ENCODE results near the gene ZNF574. TPM values are rescaled to one million over a fixed set of nuclear protein-coding genes. Genes with fewer than 3 reads are reported as not detected.

ZNF574 gene
- total RNA-seq, 4 donors from 2014 or later, result 16.0 to 22.8 (median 21.1) TPM

DNA sequence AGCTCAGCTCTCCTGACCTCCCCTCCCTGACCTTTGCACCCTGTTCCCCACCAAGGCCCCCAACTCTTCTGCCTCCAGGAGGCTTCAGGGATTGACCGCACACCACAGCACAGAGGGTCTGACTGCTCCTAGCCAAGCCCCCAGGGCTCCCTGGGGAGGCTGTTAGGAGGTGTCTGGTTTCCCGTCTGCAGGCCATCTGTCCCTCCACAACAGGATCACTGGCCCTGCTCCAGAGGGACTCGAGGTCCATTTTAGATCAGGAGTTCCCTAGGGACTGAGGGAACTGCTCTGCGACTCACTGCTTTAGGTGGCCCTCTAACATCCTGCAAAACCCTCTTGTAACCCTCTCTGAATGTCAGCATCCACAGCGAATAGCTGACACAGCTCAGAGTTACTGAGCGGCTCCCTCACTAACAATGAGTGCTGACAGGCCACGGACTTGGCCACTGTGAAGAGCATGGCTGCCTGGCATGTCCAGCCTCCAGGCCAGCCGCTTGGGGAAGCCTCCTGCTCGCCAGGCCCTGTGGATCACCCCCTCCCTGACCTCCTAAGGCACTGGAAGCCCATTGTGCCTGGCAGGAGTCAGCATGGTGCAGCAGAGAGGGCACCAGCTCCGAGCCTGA lies 23.6 kb upstream of the ZNF574 start:
- DNase-seq, result no peak
- Histone ChIP-seq H3K4me3 (replicated peaks in 1 of 3) (no peak overlapping the region), H3K36me3 (peaks cover 0 to 7% of the 10 kb centered on the region in 2 donors), H3K4me1 (no peaks in the 10 kb centered on the region), H3K27me3 (no peaks in the 10 kb centered on the region), H3K27ac (no peak overlapping the region), H3K9me3 (no peaks in the 10 kb centered on the region)
- TF ChIP-seq, protein P1, sequence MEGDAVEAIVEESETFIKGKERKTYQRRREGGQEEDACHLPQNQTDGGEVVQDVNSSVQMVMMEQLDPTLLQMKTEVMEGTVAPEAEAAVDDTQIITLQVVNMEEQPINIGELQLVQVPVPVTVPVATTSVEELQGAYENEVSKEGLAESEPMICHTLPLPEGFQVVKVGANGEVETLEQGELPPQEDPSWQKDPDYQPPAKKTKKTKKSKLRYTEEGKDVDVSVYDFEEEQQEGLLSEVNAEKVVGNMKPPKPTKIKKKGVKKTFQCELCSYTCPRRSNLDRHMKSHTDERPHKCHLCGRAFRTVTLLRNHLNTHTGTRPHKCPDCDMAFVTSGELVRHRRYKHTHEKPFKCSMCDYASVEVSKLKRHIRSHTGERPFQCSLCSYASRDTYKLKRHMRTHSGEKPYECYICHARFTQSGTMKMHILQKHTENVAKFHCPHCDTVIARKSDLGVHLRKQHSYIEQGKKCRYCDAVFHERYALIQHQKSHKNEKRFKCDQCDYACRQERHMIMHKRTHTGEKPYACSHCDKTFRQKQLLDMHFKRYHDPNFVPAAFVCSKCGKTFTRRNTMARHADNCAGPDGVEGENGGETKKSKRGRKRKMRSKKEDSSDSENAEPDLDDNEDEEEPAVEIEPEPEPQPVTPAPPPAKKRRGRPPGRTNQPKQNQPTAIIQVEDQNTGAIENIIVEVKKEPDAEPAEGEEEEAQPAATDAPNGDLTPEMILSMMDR (IDR thresholded peaks at IDR 0.05), result no peak
- no peak for TF ChIP-seq POLR2A (IDR thresholded peaks at IDR 0.05)
- 70 to 85% methylated on average over 7 to 10 of the region's 10 CpGs for WGBS, 2 donors
- intact Hi-C loops (cut with DNase I), result no loop called here

DNA sequence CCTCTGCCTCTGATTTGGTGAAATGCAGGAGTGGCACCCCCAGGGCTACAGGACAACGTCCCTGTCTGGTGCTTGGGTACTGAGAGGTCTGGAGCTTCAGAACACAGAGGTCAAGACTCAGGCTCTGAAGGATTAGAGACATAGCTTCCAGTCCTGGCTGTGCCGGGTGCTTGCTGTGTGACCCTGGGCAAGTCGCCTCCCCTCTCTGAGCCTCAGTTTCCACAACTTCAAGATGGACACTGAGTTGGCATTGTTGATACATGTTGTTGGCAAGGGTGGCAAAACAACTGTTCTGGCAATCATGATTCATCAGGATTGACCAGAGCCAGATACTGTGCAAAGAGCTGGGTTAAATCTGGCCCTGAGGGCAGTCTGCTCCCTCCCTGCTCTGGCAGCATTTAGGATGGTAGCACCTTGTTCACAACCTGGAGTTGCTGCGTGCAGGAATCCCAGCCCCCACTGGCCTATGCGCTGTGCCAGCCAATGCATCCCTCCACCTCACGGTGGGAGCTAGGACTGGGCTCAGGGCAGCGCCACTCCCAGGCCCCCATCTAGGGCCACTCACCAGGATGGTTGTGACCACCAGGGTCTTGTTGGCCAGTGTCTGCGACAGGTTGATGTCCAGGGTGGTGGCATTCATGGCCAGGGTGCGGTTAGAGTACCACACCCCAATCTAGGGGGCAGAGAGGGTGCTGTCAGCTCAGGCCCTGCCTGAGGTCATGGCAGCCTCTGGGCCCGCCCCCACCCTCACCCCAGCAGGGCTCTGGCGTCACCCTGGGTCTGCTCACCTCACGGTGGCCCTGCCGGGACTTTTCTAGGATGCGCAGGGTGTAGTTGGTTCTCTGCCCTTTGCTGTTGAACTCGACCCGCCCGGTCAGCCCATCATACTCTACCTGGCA lies 22.7 kb upstream of the ZNF574 start:
- no peak overlapping the region for H3K4me3 ChIP-seq (replicated peaks in 1 of 3)
- H3K4me1 ChIP-seq, result no peaks in the 10 kb centered on the region
- TF ChIP-seq, protein P1 (IDR thresholded peaks at IDR 0.05), result no peak
- TF ChIP-seq POLR2A (IDR thresholded peaks at IDR 0.05), result no peak
- no peak overlapping the region for H3K27ac ChIP-seq
- 88 to 91% methylated on average over 9 to 16 of the region's 17 CpGs for WGBS, 2 donors
- no peak for DNase-seq
- intact Hi-C loops (cut with DNase I), result no loop called here
- no peaks in the 10 kb centered on the region for H3K27me3 ChIP-seq
- peaks cover 0 to 7% of the 10 kb centered on the region in 2 donors for H3K36me3 ChIP-seq
- H3K9me3 ChIP-seq, result no peaks in the 10 kb centered on the region

DNA sequence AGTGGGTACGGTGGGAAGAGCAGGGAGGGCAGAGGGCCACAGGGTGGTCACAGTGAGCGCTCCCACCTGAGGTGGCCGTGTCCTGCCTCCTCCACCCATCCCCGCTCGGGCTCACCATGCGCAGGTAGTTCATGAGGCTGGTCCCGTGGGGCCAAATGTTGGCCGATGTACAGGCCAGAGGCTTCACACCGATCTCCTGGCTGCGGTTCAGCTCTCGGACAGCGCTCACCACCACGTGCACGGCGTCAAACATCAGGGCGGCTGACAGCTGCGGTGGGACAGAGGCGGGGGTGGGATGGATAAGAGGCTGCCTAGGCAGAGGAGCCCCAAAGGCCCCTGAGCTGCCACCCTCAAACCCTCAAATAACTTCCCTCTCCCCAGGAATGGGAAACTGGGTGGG lies 21.8 kb upstream of the ZNF574 start:
- H3K27me3 ChIP-seq, result no peaks in the 10 kb centered on the region
- DNase-seq, result no peak
- no peak overlapping the region for H3K4me3 ChIP-seq (replicated peaks in 1 of 3)
- no peak overlapping the region for H3K27ac ChIP-seq
- H3K36me3 ChIP-seq, result peaks cover 6 to 7% of the 10 kb centered on the region in 2 donors
- intact Hi-C loops (cut with DNase I), result no loop called here
- WGBS, 2 donors, result 85 to 91% methylated on average over 18 of the region's 18 CpGs
- H3K4me1 ChIP-seq, result no peaks in the 10 kb centered on the region
- TF ChIP-seq POLR2A (IDR thresholded peaks at IDR 0.05), result no peak
- TF ChIP-seq, protein P1 (IDR thresholded peaks at IDR 0.05), result no peak
- H3K9me3 ChIP-seq, result no peaks in the 10 kb centered on the region

DNA sequence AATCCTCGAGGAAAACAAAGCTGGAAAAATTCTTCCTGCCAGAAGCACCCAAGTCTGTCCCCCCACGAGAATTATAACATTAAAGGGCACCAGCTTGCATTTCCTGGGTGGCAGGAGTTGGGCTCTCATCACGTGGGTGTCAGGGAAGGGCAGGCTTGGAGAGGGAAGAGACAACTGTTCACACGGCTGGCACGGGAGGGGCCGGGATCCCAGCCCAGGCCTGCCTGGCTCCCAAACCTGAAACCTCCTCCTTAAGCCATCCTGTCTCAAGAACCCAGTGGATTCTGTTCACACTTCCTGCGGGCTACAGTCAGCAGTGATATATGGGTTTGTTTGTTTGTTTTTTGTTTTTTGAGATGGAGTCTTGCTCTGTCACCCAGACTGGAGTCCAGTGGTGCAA lies 18.1 kb upstream of the ZNF574 start:
- WGBS, 2 donors, result 83% methylated on average over 7 of the region's 7 CpGs
- no peak overlapping the region for H3K27ac ChIP-seq
- no peaks in the 10 kb centered on the region for H3K9me3 ChIP-seq
- TF ChIP-seq, protein P1 (IDR thresholded peaks at IDR 0.05), result no peak
- no peak for TF ChIP-seq POLR2A (IDR thresholded peaks at IDR 0.05)
- intact Hi-C loops (cut with DNase I), result no loop called here
- H3K27me3 ChIP-seq, result no peaks in the 10 kb centered on the region
- no peak overlapping the region for H3K4me3 ChIP-seq (replicated peaks in 1 of 3)
- H3K4me1 ChIP-seq, result no peaks in the 10 kb centered on the region
- H3K36me3 ChIP-seq, result peaks cover 7 to 8% of the 10 kb centered on the region in 2 donors
- no peak for DNase-seq

DNA sequence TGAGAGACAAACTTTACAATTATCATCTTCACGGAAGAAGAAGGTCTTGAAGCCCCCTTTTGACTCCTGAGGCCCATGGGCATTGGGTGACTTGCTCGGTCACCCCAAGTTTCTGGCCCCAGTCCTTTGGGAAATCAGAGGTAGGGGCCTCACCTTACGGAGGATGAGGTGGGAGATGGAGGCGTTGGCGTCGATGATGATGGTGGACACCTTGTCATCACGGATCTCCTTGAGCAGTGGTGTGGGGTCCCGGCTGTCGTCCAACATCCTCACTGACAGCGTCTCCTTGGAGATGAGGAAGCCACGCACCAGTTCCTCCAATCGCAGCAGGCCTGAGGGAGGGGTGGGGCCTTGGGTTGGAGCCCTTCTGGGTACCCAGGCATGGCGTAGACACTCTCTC lies 16.8 kb upstream of the ZNF574 start:
- WGBS, 2 donors, result 91 to 93% methylated on average over 13 of the region's 13 CpGs

More for the DNA sequence above, 16.8 kb upstream of the ZNF574 start:
- TF ChIP-seq, protein P1 (IDR thresholded peaks at IDR 0.05), result no peak
- TF ChIP-seq POLR2A (IDR thresholded peaks at IDR 0.05), result no peak
- H3K36me3 ChIP-seq, result peaks cover 7 to 8% of the 10 kb centered on the region in 2 donors
- H3K4me3 ChIP-seq (replicated peaks in 1 of 3), result no peak overlapping the region
- H3K27me3 ChIP-seq, result no peaks in the 10 kb centered on the region
- intact Hi-C loops (cut with DNase I), result no loop called here
- H3K27ac ChIP-seq, result no peak overlapping the region
- DNase-seq, result no peak
- no peaks in the 10 kb centered on the region for H3K9me3 ChIP-seq
- H3K4me1 ChIP-seq, result no peaks in the 10 kb centered on the region
